ENCODE measurements around the gene EBF4. TPM values are rescaled to one million over a fixed set of nuclear protein-coding genes. Genes with fewer than 3 reads are reported as not detected.

The EBF4 gene
- total RNA-seq, 4 donors from 2014 or later, result 24.2 to 55.8 (median 42.4) TPM

DNA sequence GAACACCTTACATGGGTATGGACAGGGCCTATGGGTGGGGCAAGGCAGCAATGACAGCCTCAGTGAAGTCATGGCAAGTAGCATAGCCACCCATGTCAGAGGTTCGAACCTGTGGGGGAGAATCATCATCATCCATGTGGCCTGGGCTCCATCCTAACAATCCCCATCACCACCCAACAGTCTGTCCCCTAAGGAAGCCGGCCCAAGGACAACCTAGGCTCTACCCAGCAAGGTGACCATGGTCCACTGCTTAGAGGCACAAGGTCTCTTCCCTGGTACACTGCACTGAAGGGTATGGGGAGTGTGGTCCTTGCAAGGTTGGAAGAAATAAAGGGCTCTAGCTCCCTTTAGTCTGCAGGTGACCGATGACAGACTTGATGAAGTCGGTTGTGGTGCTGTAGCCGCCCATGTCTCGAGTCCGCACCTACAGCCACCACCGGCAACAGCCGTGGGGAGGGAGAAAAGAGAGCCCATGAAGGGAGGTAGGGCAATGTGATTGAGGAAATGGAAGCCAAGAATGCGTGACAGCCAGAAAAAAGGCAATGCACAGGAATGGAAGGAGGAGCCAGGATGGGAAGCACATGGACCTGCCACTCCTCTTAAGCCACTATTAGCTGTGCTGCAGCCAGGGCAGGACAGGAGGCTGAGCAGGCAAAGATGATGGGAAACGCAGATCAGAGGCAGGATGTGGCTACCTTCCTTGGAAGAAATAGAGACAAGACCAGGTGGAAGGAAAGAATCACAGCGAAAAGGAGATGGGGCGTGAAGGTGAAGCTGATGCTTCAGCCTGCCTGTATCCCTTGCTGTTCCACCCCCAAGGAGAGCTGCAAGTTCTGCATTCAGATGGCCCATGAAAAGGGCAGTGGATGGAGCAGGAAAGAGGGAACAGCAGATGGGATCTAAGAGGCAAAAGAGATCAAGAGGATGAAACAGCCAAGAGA is 33.9 kb upstream of the EBF4 start:
- TF ChIP-seq POLR2A (IDR thresholded peaks at IDR 0.05), result no peak
- TF ChIP-seq, protein P1, sequence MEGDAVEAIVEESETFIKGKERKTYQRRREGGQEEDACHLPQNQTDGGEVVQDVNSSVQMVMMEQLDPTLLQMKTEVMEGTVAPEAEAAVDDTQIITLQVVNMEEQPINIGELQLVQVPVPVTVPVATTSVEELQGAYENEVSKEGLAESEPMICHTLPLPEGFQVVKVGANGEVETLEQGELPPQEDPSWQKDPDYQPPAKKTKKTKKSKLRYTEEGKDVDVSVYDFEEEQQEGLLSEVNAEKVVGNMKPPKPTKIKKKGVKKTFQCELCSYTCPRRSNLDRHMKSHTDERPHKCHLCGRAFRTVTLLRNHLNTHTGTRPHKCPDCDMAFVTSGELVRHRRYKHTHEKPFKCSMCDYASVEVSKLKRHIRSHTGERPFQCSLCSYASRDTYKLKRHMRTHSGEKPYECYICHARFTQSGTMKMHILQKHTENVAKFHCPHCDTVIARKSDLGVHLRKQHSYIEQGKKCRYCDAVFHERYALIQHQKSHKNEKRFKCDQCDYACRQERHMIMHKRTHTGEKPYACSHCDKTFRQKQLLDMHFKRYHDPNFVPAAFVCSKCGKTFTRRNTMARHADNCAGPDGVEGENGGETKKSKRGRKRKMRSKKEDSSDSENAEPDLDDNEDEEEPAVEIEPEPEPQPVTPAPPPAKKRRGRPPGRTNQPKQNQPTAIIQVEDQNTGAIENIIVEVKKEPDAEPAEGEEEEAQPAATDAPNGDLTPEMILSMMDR (IDR thresholded peaks at IDR 0.05), result no peak
- peaks cover 2 to 12% of the 10 kb centered on the region in 2 donors for H3K4me1 ChIP-seq
- intact Hi-C loops (cut with DNase I), result no loop called here
- no peak overlapping the region for H3K4me3 ChIP-seq (replicated peaks in 1 of 3)
- H3K27me3 ChIP-seq, result no peaks in the 10 kb centered on the region
- DNase-seq, result no peak
- WGBS, 2 donors, result 86 to 88% methylated on average over 13 of the region's 13 CpGs
- no peak overlapping the region for H3K27ac ChIP-seq
- peaks cover 67 to 73% of the 10 kb centered on the region in 2 donors for H3K36me3 ChIP-seq
- H3K9me3 ChIP-seq, result no peaks in the 10 kb centered on the region

DNA sequence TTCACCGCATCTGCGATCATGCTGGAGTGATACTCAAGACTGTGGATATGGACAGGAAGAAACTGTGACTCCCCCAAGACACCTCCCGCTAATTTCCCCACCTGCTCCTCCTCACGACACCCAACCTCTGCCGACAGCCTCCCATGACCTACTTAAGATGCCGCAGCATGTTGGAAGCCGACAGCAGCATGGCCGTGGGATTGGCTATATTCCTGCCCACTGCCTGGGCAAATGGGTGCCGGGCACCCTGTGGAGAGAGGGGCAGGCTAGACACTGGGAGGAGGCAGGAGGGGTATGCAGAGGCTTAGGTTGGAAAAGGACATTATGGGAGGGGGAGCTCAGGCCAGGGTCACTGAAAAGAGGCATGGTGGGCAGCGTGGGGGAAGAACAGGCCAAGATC is 33.0 kb upstream of the EBF4 start:
- intact Hi-C loops (cut with DNase I), result no loop called here
- WGBS, 2 donors, result 93 to 95% methylated on average over 10 of the region's 10 CpGs
- H3K27ac ChIP-seq, result no peak overlapping the region
- H3K4me1 ChIP-seq, result peaks cover 2 to 8% of the 10 kb centered on the region in 2 donors
- DNase-seq, result no peak
- no peak overlapping the region for H3K4me3 ChIP-seq (replicated peaks in 1 of 3)
- peaks cover 65 to 66% of the 10 kb centered on the region in 2 donors for H3K36me3 ChIP-seq
- TF ChIP-seq POLR2A (IDR thresholded peaks at IDR 0.05), result no peak
- TF ChIP-seq, protein P1 (IDR thresholded peaks at IDR 0.05), result no peak
- H3K9me3 ChIP-seq, result no peaks in the 10 kb centered on the region
- H3K27me3 ChIP-seq, result no peaks in the 10 kb centered on the region

DNA sequence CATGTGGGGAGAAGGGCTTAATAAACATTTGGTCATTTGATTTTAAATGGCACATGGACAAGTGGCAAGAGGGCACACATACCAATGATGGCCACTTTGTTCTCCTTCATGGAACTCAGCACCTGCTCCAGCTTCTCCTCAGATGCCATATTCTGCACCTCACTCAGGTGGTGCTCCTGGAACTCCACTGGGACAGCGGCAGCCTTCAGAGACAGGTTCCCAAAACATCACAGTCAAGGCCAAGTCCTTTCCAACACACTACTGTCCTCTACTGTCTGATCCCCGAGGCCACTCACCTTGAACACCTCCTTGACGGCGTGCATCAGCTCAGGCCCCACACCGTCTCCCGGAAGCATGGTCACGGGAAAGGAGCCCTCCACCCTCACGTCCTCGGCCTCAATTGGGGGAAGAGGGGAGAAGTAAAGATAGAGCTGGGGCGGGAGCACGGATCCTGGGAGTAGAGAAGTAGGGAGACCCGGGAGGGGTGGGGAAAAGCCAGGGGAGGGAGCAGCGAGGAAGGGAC is 29.2 kb upstream of the EBF4 start:
- intact Hi-C loops (cut with DNase I), result no loop called here
- Histone ChIP-seq H3K4me3 (replicated peaks in 1 of 3) (peak overlapping the region; percentile 67 to 92 (median 77)), H3K4me1 (peaks cover 4 to 8% of the 10 kb centered on the region in 2 donors), H3K27ac (peak overlapping the region in 2 of 3 donors; percentile 63 to 86), H3K9me3 (no peaks in the 10 kb centered on the region), H3K27me3 (no peaks in the 10 kb centered on the region), H3K36me3 (peaks cover 26 to 27% of the 10 kb centered on the region in 2 donors)
- 9 to 13% methylated on average over 13 of the region's 13 CpGs for WGBS, 2 donors
- TF ChIP-seq, protein P1 (IDR thresholded peaks at IDR 0.05), result no peak
- DNase-seq, result no peak

DNA sequence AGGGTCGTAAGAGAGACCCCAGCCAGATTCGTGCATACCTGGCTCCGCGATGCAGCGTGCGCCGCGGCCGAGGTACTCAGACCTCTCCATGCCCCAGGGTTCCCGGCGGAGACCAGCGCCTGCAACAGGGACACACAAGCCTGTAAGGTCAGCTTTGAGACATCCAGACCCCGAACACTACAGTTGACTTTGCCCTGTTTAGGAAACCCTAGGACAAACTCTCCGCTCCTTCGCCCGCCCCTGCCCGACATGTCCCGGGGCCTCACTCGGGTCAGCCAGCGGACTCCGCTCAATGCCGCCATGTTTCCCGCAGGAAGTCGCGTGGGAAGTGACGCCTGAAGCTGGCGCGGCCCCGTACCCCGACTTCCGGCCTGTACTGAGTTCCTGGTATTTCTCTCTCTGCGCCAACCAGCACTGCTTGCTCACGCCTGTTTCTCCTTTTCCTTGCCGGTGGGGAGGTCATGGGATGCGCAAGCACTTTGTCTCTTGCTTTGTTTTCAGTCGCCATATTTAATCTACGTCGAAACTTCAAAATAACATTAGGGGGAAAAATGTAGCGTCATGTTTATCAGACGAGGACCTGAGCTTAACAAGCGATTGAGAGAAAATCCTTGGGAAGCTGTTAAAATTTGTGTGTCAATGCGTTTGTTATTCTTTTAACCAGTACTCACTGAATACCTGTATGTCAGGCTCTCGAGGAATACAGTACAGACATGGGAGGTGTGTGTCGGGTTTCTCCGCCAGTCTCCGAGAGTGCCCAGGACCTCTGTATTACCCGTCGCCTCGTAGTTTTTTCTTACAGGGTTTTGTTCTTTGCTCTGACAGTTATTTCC is 28.5 kb upstream of the EBF4 start, which contains the start of gene IDH3B:
Gene IDH3B, minus strand, starts transcription at position 330 of the 833 bp plus-strand sequence. Its CDS starts 28 bp downstream, at position 302.
- no peaks in the 10 kb centered on the region for H3K27me3 ChIP-seq
- H3K9me3 ChIP-seq, result no peaks in the 10 kb centered on the region
- peak within 1 kb of the TSS; percentile 67 to 92 (median 77) for H3K4me3 ChIP-seq (replicated peaks in 1 of 3)
- TF ChIP-seq, protein P1 (IDR thresholded peaks at IDR 0.05), result no peak
- peak; percentile 10 to 91 for TF ChIP-seq POLR2A (IDR thresholded peaks at IDR 0.05)
- peak; percentile 93 for DNase-seq
- WGBS, 2 donors, result 6 to 13% methylated on average over 30 to 49 of the region's 49 CpGs
- intact Hi-C loops (cut with DNase I), result no loop called here
- H3K36me3 ChIP-seq, result peaks cover 20 to 21% of the 10 kb centered on the region in 2 donors
- H3K4me1 ChIP-seq, result peaks cover 4 to 8% of the 10 kb centered on the region in 2 donors
- H3K27ac ChIP-seq, result peak within 1 kb of the TSS; percentile 63 to 98 (median 86)
